CD4-positive, alpha-beta T cell treated with Interleukin-4 for 1 hour (primary cell): ENCODE results near the gene MEIS1.

Source experiments
- DNase-seq, 2 donors: peaks; one replicate each; pipeline ENCODE4 v3.0.0-alpha.2; 2020 to 2022

MEIS1 gene

GRCh38 chr2:66583881-66584280, 149.0 kb downstream of the MEIS1 start:
- no peak for DNase-seq

GRCh38 chr2:66585587-66585986, 150.7 kb downstream of the MEIS1 start:
- no peak for DNase-seq

GRCh38 chr2:66587216-66587615, 152.3 kb downstream of the MEIS1 start:
- no peak for DNase-seq

- no peak for DNase-seq
These were observed 159.1 kb downstream of the MEIS1 start for GRCh38 chr2:66594001-66594400.

GRCh38 chr2:66595556-66595955, 160.6 kb downstream of the MEIS1 start:
- DNase-seq, result no peak

GRCh38 chr2:66596256-66596655, 161.3 kb downstream of the MEIS1 start:
- no peak for DNase-seq

GRCh38 chr2:66601624-66602023, 166.7 kb downstream of the MEIS1 start:
- no peak for DNase-seq

- DNase-seq, result no peak
These were observed 167.4 kb downstream of the MEIS1 start for GRCh38 chr2:66602341-66602740.

GRCh38 chr2:66604326-66604725, 169.4 kb downstream of the MEIS1 start:
- no peak for DNase-seq

- DNase-seq, result no peak
These were observed 170.1 kb downstream of the MEIS1 start for GRCh38 chr2:66604976-66605375.

GRCh38 chr2:66607152-66607551, 172.2 kb downstream of the MEIS1 start:
- DNase-seq, result no peak
